Islet of Langerhans (tissue), 1 donor: ENCODE data around the gene RPRD1B.

Experiments
- FAIRE-seq: peaks from one replicate; lab custom pipeline; 2011; peaks lifted over from hg19 to GRCh38; lab: Jason Lieb, UNC

Gene RPRD1B, protein sequence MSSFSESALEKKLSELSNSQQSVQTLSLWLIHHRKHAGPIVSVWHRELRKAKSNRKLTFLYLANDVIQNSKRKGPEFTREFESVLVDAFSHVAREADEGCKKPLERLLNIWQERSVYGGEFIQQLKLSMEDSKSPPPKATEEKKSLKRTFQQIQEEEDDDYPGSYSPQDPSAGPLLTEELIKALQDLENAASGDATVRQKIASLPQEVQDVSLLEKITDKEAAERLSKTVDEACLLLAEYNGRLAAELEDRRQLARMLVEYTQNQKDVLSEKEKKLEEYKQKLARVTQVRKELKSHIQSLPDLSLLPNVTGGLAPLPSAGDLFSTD

DNA sequence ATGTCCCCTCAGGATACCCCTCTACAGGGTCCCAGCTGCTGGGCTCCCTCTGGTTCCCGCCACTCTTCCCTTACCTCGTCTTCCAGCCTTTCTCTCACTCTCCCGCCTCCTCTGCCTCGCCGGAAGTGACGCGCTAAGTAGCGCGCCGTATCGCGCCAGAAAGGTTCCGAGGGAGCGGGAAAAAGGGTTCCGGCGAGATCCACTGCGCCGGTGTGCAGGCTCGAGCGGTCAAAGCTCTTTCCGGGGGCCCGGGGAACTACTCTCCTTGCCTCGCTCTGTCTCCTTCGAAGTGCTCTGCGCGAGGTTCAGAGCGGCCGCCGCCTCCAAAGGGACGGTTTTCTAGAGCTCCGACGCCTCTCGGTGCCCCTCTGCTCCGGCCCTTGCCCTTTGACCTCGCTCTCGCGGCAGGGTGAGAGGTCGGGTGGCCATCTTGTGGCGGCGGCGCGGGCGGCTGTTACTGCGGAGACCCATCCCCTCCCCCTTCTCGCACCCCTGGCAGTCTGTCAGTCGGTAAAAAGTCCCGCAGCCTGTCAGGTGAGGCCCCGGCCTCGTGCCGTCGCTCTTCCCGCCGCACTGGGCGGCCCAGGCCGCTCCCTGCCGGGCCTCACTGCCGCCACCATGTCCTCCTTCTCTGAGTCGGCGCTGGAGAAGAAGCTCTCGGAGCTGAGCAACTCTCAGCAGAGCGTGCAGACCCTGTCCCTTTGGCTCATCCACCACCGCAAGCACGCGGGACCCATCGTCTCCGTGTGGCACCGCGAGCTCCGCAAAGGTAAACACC is at the start of gene RPRD1B, which contains the start of gene TTI1:
Gene RPRD1B (plus strand): TSS at position 417 of the 778 bp plus-strand sequence. CDS start 202 bp downstream, at position 619.
Gene TTI1 (minus strand): TSS at position 127 of the 778 bp plus-strand sequence. CDS start 19,640 bp downstream, outside the sequence.
- no peak for FAIRE-seq

DNA sequence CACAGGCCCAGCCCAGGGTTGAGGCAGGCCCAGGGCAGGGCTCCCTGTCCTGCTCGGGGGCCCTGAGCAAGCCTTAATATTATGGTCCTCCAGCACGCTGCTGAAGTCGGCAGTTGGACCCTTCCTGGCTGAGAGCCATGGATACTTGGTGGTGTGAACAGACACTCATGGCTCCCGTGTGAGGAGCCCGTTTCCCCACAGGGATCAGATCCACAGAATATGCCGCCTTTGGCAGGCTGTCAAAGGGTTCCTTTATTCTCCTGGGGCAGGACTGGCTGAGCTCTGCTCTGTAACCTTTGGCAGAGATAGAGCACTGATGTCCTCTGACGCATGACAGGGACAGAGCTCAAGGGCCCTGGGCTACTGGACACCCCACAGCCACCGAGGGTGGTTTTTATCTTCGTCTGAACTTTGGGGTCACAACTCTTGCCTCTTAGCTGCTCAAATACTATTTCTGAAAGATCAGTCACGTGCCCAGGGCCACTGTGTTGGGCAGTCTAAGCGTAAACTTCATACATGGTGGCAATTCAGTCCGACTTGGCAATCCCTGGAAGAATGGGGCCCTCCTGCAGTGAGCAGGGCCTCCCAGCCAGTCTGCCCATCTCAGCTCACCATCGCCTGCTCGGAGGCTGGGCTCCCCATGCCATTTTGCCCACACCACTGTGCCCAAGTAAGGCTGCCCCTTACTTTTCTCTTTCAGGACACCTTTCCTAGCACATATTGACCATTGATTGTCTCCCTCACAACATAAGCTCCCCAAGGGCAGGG is 49.3 kb upstream of the RPRD1B start:
- FAIRE-seq: no peak

DNA sequence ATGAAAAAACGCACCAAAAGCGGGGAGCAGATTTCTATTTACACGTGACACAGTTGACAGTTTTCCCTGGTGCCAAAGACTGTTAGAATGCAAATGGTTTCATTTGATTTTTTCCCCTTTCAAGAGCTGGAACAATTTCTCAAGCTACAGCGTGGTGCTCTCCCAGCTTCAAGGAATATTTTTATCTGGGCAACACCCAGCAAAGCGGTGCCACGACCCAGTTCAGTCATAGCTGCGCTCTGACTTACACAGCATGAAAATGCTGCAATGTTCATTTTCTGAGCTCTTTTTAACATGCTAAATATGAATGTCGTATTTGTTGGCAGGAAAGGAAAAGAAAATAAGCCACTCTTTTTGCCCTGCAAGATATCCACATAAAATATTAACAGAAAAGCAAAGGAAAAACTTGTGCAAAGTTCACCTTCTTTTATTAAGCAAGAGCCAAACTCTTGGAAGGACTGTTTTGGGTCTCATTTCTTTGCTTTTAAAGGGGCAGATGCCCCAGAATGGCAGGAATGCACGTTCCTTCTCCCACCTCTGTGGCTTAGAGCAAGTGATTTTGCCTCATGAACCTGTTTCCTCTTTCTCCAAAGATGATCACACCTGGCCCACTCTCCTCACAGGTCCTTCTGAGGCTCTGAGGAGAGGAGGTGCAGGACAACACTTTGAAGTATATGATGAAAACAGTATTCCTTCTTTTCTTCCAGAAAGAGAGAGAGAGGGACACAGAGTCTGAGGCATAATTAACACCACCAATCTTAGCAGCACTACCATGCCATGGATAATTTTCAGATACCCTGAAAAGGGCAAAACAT is 47.3 kb upstream of the RPRD1B start:
- FAIRE-seq: no peak

DNA sequence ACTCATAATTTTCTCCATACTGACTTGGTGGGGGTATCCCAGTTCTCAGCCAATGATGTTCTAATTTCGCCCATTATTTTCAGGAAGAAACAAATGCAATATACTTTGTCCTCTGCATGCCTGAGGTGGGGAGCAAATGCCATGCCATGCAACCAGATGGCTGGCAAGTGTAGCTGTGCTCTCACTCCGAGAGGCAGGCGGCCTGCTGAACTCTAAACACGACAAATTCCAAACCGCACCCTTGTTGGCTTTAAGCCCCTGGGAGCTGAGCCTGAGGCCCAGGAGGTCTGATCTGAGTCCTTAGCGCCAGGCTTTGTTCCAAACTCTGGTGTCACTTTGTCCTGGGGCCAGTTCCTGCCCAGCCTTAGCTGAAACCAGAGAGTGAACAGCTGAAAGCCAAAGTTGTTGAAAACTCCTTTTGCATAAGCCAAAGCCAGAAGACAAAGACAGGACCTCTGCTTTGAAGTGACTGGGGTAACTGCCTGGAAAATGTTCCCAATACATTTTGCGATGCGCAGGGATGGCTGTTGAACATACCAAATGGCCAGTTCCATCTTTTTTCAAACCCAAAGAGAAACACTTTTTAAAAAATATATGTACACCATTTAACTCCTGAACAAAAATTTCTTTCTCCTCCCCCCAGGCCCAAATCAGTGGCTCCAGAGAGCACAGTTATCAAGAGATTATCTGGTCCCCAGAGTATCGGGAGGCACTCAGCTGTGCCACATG is 46.5 kb upstream of the RPRD1B start:
- FAIRE-seq: no peak

DNA sequence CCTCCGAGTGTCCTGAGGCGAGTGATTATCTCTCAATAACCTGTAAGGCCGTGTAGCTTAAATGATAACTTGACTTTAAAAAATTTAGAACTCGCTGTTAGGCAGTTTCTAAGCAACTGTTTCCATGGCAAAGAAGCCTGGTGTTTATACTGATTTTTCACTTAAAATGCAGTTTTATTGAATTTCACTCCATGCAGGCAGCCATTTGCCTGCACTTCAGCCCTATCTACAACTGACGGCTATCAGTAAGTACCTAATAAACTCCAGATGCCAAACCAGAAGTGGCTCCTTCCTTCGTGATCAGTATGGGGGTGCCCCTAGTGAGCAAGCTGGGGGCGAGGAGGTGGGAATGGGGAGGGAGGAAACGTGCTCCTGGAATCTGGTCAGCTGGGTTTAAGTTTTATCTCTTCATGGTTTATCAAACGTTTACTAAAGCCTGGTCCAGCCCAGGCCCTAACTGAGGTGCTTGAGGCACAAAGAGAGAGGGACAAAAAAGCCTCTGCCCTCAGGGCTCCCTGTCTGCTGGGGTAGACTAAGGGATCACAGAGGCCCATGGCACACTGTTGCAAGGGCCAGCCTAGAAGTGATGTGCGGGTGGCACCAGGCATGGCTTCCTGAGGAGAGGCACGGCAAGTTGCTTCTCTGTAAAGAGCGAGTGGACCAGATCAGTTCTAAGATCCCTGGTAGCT is 45.8 kb upstream of the RPRD1B start:
- no peak for FAIRE-seq

DNA sequence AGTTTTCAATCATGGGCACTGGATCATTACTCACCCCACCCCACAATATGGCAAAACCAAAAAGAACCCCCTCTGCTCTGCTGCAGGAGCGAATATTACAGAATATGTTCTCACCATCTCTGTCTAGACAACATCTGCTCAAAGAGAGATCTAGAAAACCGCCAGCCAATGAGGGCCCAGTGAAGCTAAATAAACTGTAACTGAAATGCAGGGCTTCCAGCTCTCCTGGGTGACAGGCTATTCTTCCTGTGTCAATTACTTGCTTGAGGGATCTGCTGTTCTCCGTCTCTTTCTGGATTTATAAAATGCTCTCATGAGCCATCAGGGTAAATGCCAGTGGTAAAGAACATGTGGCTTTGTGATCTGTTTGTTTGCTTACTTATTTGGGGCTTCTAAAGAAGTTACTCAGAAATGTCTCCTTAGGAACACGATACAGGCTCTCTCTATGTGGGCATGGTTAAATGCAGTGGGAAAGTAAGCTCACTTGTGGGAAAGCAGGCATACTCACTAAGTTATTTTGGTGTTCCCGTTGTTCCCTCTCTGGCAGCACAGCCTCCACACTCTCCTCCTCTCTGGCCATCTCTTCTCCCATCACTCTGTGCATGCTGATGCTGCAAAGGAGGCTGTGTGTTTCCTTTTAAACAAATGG is 45.1 kb upstream of the RPRD1B start:
- FAIRE-seq: no peak

DNA sequence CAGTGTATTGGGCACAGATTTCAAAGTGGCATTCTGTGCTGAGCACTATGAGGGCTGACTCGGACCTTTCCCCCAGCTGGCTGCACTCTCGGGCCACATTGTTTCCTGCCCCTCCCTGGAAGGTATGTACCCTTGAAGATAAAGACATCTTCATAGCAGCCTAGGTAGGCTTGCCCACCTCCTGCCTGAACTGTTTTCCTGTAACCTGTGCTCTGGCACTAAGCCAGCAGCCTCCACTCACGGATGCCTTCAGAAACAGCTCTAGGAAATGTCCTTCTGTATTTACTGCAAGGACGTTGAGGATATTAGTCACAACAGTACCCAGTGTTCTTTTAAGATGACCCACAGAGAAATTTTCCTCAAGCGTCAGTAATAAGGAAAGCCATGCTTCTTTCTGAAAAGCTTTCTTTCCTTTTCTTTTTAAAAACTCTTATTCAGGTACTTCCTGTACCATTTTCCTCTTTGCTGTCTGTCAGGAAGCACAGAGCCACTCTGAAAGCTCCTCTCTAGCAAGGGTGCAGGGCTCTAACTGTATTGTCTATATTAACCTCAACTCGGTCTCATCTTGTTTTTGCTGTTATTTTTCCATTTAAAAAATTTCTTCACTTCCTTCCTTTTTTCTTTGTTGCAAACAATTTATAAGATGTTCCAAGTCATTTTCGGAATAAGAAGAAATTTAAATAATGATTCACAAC is 43.8 kb upstream of the RPRD1B start:
- no peak for FAIRE-seq

DNA sequence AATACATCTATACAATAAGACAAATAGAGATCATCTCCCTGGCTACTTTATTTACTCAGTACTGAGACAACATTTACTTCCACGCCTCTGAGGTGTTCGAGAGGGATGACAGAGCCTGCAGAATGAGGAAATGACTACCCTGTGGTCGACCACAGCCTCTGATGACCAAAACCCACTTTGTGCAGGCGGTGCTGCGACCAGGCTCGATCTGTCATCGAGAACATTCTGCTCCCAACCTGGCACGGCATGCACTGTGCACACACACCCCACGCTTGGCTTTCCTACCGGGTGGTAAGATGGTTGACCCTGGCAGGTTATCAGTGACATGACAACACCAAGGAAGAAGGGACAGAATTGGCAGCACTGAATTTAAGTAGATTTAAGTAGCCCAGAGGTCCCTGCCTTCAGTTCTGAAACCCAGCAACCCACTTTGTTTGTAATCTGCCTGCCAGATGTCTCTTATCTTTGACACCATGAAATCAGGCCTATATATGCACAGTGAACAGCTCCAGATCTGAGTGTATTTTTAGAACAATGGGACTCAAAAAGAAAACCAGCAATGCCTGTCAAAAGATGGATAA is 42.9 kb upstream of the RPRD1B start:
- FAIRE-seq: no peak

DNA sequence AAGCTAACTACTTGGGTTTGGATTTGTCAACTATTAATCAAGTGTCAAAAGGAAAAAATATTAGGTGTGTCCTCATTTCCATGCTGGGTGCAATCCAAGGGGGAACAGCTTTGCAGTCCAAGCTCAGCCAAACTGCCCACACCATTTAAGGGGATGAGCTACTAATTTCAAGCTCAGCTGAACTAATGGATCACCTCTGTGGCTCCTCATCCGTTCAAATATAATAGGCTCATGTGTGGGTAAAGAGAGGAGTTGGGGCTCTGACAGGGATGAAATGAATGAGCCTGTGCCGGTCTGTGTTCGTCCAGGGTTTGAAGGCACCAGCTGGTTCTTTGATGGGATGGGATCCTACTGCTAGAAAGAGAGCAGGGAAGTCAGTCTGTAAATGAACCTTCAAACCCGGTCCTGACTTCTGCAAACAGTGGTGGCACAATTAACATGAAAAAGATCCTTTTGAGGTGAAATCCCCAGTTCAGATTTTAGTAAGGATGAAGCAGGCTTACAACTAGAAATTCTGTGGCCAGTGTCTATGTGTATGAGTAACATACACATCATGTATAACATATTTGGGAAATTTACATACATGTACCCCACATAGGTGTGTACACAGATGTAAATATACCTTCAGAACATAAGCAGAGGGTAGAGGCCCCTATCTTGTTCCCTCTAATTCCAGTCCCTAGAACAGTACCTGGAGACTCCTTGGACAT is 42.2 kb upstream of the RPRD1B start:
- no peak for FAIRE-seq

DNA sequence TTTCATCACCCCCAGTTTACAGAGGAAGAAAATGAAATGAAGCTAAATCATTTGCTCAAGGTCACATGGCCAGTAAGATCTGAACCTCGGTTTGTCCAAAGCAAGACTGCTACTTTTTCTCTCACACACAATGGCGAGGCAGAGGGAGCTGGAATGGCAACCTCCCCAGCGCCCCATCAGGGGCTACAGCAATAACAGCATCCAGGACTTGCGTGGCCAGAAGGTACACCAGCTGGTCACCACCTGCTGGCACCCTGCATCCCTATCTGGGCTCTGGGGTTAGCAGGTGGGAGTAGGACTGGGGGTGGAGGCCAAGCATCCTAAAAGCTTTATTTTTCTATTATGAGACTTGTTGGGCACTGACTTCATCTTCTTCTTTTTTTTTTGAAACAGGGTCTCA is 41.6 kb upstream of the RPRD1B start:
- no peak for FAIRE-seq

DNA sequence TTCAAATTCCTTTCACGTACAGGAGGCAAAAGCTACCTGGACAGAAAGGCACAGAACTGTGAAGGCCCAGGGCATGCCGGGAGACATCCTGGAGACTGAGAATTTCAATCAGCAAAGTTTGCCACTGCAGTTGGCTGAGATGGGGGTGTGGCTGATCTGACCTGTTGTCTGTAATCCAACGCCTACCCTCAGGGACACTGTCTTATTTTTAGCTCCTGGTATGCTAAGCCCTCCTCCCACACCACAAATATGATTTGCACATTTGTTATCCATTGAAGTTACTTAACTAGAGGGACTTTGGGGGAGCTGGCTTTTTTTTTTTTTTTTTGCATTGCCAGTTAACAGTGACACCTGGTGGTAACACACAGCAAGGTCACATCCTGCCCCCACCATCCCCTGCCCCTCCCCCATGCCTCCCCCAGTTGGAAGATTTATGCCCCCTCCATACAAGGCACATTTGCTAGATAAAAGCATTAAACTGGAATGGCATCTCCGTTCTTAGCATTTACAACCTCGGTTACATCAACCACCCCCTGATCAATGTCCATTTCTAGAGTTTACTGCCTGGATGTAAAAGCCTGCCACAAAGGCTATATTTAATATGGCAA is 40.6 kb upstream of the RPRD1B start:
- FAIRE-seq: no peak

DNA sequence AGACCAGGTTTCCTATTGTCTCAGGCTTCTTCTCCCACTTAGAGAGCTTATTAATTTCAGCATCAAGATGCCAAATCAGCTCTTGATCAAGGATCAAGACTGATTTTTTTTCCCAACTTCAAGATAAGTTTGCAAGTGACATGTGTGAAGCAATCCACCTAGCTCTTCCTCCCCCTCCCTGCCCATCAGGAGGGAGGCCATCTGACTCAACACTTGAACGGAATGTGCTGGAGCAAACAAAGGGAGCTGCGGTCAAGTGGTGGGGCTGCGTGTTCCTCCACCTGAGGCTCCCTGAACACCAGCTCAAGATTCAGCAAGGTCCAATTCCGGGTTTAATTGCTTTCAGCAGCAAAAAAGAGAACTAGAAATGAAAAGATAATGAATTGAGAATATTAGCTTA is 39.0 kb upstream of the RPRD1B start:
- FAIRE-seq: no peak

DNA sequence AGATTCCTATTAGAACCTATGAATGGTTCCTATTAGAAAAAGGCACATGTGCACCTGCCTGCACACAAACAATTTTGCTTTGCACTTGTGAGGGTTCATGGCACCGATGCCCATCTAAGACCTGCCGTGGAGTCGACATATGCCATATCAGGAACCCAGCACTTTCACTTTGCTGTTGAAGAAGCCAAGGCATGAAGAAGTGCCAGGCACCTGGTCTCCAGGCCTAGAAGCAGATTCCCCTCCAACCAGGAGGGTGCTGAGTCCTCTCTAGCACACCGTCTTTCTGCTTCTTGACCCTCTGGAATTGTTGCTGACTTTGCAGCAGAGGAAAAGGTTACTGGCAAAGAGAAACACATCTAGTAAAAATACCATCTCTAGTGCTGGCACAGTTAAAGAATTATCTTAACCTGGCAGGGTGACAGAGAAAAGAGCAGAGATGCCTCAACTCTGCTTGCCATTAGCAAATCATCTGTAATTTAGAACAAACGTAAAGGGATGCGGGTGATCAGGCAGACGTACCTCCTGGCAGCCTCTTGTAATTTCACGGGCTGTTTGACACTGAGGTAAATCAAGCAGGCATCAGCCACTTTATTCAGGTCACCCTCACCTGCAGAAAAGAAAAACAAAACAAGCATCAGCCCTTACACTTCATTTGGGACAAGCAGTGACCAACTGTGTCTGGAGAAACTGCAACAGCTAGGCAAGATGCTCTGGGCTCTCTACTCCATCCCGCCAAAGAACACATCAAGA is 37.5 kb upstream of the RPRD1B start:
- no peak for FAIRE-seq

DNA sequence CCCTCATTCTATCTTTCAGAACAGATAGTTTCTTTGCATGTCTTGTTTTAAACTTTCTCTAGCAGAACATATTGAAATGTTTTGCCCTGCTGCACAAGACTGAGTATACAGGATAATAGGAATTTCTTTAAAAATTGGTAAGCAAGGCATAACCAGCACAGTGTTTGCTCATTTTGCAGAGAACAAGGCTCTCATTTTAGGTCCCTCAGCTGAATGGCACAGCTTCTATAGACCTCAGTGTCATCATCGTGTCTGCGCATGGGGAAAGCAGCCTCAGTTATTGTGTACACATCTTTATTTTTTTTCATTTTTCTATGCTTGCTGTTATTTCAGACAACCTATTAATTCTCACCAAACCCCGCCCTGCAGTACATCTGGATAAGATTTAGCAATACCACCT is 36.0 kb upstream of the RPRD1B start:
- no peak for FAIRE-seq

DNA sequence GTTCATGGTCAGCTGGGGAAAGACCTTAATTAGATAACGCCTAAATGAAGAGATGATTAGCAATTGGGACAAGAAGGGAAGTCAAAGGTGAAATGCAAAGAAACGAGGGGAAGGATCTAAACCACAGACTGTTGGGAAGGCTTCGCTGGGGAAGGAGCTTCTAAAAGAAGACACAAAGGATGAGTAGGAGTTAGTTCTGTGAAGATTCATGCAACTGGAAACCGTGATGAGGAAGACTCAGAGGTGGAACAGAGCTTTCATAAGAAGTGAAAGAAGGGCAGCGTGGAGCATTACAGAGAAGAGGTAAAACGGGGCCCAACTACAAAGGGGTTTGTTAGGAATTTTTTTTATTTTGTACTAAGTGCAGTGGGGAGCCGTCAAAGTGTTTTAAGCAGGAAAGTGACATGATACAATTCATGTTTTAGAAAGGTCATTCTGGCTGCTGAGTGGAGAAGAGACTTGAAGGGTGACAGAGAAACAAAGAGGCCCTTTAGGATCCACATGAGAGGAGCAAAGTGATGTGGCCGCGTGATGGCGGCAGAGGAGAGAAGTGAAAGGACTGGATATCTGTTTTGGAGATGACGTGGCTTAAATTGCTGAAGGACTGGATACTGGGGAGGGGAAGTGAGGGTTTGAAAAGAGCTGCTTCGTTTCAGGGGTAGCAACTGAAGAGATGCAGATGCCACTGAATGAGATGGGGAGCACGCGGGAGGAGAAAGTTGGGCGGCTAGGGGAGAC is 33.9 kb upstream of the RPRD1B start:
- no peak for FAIRE-seq

DNA sequence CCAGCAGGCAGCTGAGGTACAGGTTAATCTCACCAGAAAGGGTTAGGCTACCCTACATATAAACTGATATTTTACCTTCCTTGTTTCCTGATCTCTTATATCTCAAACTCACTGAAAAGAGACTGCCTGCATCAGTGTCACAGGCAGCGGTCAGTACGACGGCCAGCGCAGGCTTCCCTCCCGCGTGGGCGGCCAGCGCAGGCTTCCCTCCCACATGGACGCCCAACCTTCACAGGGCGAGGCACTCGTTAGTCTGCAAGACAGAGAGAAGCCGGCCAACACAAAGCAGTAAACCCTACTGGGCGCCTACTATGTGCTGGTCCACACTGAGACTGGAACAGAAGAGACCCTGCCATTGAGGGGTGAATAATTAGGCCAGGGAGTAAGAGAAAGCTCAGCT is 33.3 kb upstream of the RPRD1B start:
- no peak for FAIRE-seq
